OCI-M2 (cell line): ENCODE measurements around the gene PRB2.
"Not testable (repeated sequence)": the region's sequence is repeated elsewhere in the genome, so short reads cannot be mapped to it uniquely, and the experiment has no call there.

ENCODE experiments used
- DNase-seq: peaks from one replicate; lab custom pipeline; 2025; ENCODE audit not compliant: unreplicated experiment; lab: John Stamatoyannopoulos, UW

PRB2 gene

GRCh38 chr12:11395467-11395866 lies at the start of gene PRB2:
PRB2 (minus strand) TSS chr12:11395567; CDS start chr12:11395529, 38 bp downstream.
- DNase-seq = not testable (repeated sequence)

GRCh38 chr12:11437966-11438365 lies 42.6 kb upstream of the PRB2 start:
- DNase-seq = no peak

DNA sequence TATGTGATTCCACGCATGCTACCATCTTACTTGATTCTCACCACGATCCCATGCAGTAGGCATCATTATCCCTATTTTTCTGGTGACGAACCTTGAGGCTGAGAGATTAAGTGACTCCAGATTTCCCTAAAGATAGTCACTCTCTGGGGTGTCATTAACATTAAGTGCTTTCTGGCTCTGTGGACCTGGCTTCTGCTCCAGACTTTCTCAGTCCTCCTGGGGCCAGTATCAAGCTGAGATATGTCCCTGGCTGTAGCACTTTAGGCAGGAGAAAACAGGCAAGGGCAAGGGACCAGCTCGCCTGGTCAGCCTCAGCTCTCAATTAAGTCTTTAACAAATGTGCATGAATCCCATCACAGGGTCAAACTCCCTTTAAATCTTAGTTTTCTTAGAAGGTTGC lies 38.3 kb upstream of the PRB2 start:
- DNase-seq = no peak

- DNase-seq = no peak
These were observed 36.1 kb upstream of the PRB2 start for GRCh38 chr12:11431486-11431885.

- no peak for DNase-seq
These were observed 32.0 kb upstream of the PRB2 start for GRCh38 chr12:11427341-11427740.

- no peak for DNase-seq
These were observed 17.4 kb upstream of the PRB2 start for GRCh38 chr12:11412731-11413130.

DNA sequence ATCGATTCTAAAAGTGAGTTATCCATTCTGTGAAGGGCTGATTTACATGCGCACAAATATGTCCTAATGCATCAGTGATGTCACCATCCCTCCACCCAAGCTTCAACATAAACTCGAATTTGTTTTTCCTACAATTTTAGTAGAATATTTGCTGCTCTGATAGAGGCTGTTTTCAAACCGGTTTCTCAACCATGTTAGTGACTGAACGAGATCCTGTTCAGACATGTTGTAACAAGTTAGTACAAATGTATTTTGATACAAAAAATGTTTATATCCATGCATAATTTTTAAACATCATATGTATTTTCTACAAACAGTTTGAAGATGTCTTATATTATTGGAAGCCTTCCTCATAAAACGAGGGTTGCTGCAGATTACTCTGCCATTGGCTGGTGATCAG lies 12.7 kb upstream of the PRB2 start:
- DNase-seq = no peak

DNA sequence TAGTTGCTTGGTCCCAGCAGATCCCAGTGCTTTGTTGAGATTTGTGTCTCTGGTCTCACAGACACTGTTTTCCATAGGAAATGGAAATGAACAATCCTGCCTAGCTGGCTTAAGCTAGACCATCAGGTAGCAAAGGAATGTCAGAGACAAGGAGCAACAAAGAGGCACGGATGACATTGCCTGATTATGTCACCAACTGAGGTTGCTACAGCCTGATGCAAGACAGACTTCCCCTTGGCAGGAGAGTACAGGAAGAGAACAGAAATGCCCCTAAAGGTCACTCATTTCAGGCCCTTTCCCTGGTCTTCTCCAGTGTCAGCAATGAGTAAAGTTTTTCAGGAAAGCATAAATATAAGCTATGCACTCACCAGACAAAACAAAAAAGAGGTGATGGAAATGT lies 2.0 kb upstream of the PRB2 start:
- no peak for DNase-seq

DNA sequence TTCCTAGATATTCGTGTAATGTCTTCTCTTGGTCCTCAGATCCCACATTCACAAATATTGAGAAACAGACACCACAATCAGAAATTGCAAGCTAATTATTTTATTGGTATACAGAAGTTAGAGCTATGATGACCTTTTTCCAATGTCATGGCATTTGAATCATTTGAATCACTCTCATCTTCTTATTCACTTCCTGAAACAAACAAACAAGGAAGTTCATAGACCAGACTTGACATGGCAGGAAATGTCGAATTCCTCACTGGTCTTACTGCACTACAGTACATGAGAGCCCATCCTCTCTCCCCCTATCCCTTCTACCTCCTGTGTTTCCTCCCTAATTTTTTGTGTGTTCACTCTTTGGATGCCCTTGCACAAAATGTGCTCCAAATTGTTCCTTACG lies 3.9 kb downstream of the PRB2 start:
- not testable (repeated sequence) for DNase-seq

- DNase-seq = not testable (repeated sequence)
These were observed 17.9 kb downstream of the PRB2 start for GRCh38 chr12:11377420-11377819.

DNA sequence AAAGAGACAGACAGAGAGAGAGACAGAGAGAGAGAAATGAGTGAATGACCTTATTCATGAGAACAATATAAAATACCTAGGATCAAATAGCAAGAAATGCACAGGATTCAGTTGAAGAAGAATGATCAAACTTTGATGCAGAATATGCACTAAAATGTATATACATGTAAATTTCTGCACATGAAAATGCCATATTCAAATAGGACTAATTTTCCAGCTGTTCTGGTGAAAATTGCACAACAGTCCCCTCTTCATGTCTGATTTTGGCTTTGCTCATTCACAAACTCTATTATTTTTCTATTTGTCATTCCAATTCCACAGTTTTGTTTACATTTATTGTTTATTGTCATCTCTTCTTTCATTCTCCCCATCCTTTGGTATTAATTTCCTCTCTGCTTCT lies 34.2 kb downstream of the PRB2 start:
- no peak for DNase-seq

GRCh38 chr12:11360205-11360883 lies 35.0 kb downstream of the PRB2 start:
- not testable (repeated sequence) for DNase-seq

- not testable (repeated sequence) for DNase-seq
These were observed 43.6 kb downstream of the PRB2 start for GRCh38 chr12:11351736-11352135.

DNA sequence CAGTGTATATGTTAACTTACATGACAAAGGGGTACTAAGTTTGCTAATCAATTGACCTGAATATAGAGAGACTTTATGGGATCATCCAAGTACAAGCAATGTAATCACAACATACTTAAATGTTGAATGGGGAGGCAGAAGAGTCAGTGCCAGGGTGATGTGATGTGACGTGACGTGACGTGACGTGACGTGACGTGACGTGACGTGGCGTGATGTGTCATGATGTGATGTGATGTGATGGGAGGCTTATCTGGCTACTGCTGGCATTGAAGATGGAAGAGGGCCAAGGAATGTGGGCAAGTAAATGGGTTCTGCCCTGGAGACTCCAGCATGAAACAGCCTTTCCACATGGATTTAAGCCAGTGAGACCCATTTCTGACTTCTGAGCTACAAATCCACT lies 46.9 kb downstream of the PRB2 start:
- no peak for DNase-seq

GRCh38 chr12:11347810-11348209 lies 47.6 kb downstream of the PRB2 start:
- no peak for DNase-seq

DNA sequence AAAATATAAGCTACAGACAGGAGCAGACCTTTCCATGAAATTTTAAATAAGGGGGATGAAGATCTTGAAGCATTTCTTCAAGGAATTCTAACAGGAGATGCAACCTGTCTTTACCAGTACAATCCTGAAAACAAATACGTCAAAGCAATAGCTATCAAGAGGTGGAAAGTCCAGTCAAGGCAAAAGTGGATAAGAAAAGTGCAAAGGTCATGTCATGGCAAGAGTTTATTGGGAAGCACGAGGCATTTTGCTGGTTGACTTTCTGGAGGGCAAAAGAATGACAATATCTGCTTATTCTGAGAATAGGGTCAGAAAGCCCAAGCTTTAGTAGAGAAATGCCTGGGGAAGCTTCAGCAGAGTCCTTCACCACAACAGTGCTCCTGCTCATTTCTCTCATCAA lies 50.9 kb downstream of the PRB2 start:
- no peak for DNase-seq
